Measurements from ENCODE around the gene TRAPPC3.

TRAPPC3 gene

GRCh38 chr1:36151134-36151844, 2.0 kb upstream of the TRAPPC3 start:
- no peak for DNase-seq

- DNase-seq: peak; percentile 74 to 76
Measured at GRCh38 chr1:36150296-36151133, 1.2 kb upstream of the TRAPPC3 start.

- DNase-seq: peak in 1 of 2 donors; percentile 36
Measured at GRCh38 chr1:36149973-36150295, 648 bp upstream of the TRAPPC3 start.

GRCh38 chr1:36148821-36149236, 457 bp downstream of the TRAPPC3 start:
- no peak for DNase-seq

- no peak for DNase-seq
Measured at GRCh38 chr1:36144413-36144812, 4.9 kb downstream of the TRAPPC3 start.

- DNase-seq: no peak
Measured at GRCh38 chr1:36143424-36143823, 5.9 kb downstream of the TRAPPC3 start.

- DNase-seq: no peak
Measured at GRCh38 chr1:36142121-36142520, 7.2 kb downstream of the TRAPPC3 start.

GRCh38 chr1:36139521-36139920, 9.8 kb downstream of the TRAPPC3 start:
- DNase-seq: no peak

- no peak for DNase-seq
Measured at GRCh38 chr1:36137776-36138175, 11.5 kb downstream of the TRAPPC3 start.

GRCh38 chr1:36137226-36137625, 12.1 kb downstream of the TRAPPC3 start:
- no peak for DNase-seq

- DNase-seq: no peak
Measured at GRCh38 chr1:36136535-36136934, 12.8 kb downstream of the TRAPPC3 start.

- no peak for DNase-seq
Measured at GRCh38 chr1:36135796-36136195, 13.5 kb downstream of the TRAPPC3 start.

- DNase-seq: no peak
Measured at GRCh38 chr1:36135330-36135667, 14.0 kb downstream of the TRAPPC3 start.

- peak; percentile 32 to 53 for DNase-seq
Measured at GRCh38 chr1:36134505-36135329, 14.6 kb downstream of the TRAPPC3 start.

- no peak for DNase-seq
Measured at GRCh38 chr1:36134031-36134430, 15.3 kb downstream of the TRAPPC3 start.

GRCh38 chr1:36133484-36133883, 15.8 kb downstream of the TRAPPC3 start:
- DNase-seq: no peak

- no peak for DNase-seq
Measured at GRCh38 chr1:36132029-36132428, 17.3 kb downstream of the TRAPPC3 start.

- DNase-seq: no peak
Measured at GRCh38 chr1:36128905-36129206, 20.4 kb downstream of the TRAPPC3 start.

GRCh38 chr1:36128126-36128904, 21.0 kb downstream of the TRAPPC3 start:
- DNase-seq: no peak

GRCh38 chr1:36126797-36127500, 22.3 kb downstream of the TRAPPC3 start:
- DNase-seq: no peak

GRCh38 chr1:36126005-36126716, 23.1 kb downstream of the TRAPPC3 start:
- no peak for DNase-seq
